Spleen (tissue), 7 donors: ENCODE data around the gene PNPLA2.

Experiments
- POLR2A ChIP-seq, 3 donors: fragments of 450-650 bp; IDR thresholded peaks; one replicate each; pipeline ENCODE4 v1.5.1; 2017; ENCODE audit warnings: antibody characterized with exemption in 3 of 3, mild to moderate bottlenecking in 1 of 3
- POLR2AphosphoS5 ChIP-seq, 3 donors: sonication (generic); formaldehyde crosslinking; IDR thresholded peaks; one replicate each; pipeline ENCODE4 v1.5.1; 2017; ENCODE audit warnings: antibody characterized with exemption in 3 of 3
- TF ChIP-seq, protein P1 (sequence below), 11 experiments: fragments of 200-600 bp in 7 of 11; fragments of 450-650 bp in 4 of 11; sonication (generic) in 4 of 11; IDR thresholded peaks in 8 of 11; conservative IDR thresholded peaks in 3 of 11; 1 replicate in 7 of 11; 2 replicates in 4 of 11; pipeline versions ENCODE4 v1.4.0 to v1.8.0; 2016 to 2021; ENCODE audit warnings: antibody characterized with exemption in 11 of 11, inconsistent platforms in 4 of 11, mild to moderate bottlenecking in 1 of 11
- donor health status: DM: no; HTN: no; CAD: no; lungs with moderate emphysema.
- donor health status: DM: no; HTN: no; CAD: no.
- donor health status: DM: no; HTN: no; CAD: no.

DNA sequence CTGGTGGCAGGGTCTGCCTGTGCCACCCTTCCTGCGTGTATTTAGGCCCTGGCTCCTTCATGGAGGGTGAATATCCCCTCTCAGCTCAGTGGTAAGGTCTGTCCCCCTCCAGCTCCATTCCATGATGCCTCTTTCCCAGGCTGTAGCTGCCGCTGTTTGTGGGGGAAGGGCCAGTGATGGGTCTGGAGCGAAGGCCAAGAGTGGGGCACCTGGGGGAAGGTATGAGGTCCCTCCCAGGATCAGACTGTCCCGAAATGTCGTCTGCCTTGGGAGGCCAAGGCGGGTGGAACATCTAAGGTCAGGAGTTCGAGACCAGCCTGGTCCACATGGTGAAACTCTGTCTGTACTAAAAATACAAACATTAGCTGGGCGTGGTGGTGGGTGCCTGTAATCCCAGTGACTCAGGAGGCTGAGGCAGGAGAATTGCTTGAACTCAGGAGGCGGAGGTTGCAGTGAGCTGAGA lies 15.2 kb downstream of the PNPLA2 start:
- no peak for TF ChIP-seq POLR2A (IDR thresholded peaks at IDR 0.05)
- TF ChIP-seq, protein P1, sequence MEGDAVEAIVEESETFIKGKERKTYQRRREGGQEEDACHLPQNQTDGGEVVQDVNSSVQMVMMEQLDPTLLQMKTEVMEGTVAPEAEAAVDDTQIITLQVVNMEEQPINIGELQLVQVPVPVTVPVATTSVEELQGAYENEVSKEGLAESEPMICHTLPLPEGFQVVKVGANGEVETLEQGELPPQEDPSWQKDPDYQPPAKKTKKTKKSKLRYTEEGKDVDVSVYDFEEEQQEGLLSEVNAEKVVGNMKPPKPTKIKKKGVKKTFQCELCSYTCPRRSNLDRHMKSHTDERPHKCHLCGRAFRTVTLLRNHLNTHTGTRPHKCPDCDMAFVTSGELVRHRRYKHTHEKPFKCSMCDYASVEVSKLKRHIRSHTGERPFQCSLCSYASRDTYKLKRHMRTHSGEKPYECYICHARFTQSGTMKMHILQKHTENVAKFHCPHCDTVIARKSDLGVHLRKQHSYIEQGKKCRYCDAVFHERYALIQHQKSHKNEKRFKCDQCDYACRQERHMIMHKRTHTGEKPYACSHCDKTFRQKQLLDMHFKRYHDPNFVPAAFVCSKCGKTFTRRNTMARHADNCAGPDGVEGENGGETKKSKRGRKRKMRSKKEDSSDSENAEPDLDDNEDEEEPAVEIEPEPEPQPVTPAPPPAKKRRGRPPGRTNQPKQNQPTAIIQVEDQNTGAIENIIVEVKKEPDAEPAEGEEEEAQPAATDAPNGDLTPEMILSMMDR (IDR thresholded peaks at IDR 0.05 in 8 of 11, conservative IDR thresholded peaks at IDR 0.05 in 3 of 11), result no peak
- no peak for TF ChIP-seq POLR2AphosphoS5 (IDR thresholded peaks at IDR 0.05)
